GM21360 (cell line): Measurements from ENCODE around the gene RPL3.

ENCODE experiments used
- ATAC-seq: cut with Tn5 transposase; IDR thresholded peaks from one replicate; pipeline ENCODE4 v1.9.1; 2021; ENCODE audit warnings: mild to moderate bottlenecking, moderate library complexity; ENCODE audit not compliant: unreplicated experiment

RPL3 gene

DNA sequence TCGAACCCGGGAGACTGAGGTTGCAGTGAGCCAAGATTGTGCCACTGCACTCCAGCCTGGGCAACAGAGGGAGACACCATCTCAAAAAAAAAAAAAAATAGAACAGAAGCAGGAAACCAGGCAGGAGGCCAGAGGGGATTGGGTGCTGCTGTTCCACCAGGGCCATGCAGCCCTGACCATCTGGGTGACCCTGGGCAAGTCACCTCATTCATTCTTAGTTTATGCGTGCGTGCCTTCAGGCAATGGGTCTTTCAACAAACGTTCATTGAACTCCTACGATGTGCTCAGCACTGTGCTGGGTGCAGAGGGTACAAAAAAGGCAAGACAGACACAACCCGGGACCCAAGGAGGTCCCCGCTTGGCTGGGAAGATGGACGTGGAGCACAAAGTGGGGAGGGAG is 18.3 kb downstream of the RPL3 start:
- ATAC-seq: no peak

DNA sequence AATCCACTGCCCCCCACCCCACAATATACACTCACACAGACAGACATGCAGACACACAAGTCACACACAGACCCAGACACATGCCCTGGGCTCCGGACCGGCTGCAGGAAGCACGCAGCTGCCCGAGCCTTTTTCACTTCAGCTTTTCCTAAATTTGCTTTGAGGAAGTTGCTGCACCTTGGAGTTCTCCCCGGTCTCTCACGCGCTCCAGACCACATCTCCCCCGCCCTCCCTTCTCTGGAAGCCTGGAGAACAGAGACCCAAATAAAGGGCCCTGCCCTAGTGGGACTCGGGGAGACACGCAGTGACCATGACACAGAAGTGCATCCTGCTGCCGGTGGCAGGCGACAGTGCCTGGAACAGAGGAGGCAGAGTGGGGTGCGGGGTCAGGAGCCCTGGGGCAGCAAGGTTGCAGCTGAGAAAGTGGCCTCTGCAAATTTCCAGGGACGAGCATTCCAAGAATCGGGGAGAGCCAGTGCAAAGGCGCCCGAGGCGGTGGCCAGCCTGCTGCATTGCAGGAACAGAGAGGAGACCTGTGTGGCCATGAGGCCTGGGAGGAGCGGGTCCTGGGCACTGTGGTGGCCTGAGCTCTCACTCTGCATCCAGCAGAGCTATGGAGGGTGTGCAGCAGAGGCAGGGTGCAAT is 19.1 kb downstream of the RPL3 start:
- no peak for ATAC-seq

DNA sequence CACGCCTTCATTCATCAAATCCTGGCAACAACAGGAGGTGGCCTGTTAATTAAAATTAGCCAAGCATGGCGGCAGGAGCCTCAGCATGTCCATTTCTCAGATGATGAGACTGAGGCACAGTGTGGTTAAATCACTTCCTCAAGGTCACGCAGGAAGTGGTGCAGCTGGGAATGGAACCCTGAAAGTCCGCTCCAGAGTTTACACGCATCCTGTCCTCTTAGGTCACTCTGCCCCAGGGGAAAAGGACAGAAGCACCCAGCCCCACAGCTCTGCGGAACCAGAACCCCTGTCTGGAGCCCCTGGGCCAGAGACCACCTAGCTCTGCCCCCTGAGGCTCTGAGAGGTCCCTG is 19.6 kb downstream of the RPL3 start:
- ATAC-seq: no peak

DNA sequence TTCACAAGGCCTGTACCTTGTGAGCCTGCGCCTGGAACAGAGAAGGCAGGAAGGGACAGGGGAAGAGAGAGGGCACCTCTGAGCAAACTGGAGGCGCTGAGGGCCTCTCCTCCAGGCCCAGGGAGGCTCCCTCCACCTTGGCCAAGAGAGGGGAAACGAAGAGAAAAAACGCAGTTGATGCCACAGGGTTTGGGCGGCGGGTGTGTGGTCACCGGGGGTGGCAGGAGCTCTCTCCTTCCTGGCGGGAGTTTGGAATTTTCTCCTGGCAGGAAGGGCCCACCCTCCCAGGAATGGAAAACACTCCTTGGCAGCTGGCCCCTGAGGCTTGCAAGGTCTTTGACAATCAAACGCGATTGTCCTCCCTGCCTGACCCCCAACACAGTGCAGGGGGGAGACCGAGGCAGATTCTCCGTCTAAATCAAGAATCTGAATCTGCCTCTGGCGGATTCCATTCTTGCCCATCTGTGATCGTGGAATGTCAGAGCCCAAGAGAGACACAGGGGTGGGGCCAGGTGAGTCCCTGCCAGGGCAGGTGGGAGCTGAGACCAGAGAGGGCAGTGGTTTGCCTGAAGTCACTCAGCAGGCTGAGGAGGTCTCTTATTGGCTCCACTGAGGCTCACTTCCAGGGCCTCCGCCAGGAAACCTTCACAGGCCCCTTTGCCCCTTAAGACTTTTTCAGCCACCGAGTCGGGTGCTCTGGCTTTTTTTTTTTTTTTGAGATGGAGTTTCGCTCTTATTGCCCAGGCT is 21.0 kb downstream of the RPL3 start:
- ATAC-seq: no peak

DNA sequence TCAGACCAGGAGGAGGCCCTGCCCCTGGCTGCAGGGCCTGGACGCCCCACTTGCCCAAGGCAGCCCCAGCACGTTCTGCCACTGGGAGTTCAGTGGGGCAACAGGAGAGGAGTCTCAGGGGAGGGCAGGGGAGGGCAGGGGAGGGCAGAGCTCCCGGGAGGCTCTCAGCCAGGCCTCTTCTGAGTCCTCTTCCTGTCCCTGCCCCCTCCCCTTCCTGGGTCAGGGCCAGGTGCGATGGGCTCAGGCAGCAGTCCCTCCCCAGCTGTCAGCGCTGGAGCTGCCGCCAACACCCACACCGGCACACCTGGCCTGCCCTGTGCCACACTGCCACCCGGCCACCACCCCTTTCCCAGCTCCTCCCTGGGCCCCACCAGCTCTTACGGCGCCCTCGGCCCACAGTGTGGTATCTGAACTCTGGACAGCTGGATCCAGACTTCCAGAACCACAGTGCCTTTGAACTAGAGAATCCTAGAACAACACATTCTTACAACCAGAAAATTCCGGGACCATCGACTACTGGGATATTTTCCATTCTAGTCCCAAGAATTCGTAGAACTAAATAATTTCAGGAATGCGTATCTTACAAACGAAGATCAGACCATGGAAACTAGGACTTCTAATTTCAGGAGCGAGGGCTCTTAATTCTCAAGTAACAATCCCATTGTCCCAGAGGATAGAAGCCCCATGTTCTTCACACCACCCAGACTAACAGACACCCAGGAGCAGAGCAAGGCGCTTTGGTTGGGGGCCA is 21.8 kb downstream of the RPL3 start:
- ATAC-seq: no peak

DNA sequence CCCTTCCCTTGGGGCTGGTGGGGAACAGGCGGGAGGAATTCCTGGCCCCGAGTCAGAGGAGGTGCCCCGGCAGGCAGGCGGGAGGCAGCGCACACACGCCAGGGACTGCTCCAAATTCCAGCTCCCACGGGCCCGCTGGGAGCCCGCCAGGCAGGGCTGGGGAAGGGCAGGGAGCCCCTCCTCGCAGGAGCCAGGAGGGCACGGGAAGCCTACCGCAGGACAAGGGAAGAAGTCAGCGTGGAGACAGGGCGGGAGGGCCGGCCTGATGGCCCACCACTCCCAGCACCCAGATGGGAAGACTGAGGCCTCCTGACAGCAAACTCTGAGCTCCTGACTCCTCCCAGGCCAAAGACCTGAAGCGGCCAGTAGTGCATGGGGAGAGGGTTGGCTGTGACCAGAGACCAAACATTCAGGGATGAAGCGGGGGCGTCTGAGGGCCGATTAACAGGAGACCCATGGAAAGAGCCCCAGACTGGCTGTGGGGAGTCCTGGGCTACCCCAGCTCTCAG is 22.4 kb downstream of the RPL3 start:
- no peak for ATAC-seq

DNA sequence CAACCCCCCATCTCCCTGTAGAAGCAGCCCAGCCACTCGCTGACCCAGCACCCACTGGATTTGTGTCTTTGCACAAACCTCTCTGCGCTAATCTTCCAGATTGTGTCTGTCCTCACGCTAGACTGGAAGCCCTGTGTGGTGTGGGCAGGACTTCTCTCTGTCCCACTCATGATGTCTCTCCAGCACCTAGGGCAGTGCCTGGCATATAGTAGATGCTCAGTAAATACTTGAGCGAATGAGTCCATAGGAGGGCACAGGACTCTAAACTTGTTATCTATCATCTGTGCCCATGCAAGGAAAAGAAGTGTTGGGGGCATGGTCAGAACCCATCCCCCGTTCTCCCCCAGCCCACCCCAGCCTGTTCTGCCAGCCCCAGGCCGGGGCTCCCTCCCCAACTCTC is 22.9 kb downstream of the RPL3 start:
- no peak for ATAC-seq

DNA sequence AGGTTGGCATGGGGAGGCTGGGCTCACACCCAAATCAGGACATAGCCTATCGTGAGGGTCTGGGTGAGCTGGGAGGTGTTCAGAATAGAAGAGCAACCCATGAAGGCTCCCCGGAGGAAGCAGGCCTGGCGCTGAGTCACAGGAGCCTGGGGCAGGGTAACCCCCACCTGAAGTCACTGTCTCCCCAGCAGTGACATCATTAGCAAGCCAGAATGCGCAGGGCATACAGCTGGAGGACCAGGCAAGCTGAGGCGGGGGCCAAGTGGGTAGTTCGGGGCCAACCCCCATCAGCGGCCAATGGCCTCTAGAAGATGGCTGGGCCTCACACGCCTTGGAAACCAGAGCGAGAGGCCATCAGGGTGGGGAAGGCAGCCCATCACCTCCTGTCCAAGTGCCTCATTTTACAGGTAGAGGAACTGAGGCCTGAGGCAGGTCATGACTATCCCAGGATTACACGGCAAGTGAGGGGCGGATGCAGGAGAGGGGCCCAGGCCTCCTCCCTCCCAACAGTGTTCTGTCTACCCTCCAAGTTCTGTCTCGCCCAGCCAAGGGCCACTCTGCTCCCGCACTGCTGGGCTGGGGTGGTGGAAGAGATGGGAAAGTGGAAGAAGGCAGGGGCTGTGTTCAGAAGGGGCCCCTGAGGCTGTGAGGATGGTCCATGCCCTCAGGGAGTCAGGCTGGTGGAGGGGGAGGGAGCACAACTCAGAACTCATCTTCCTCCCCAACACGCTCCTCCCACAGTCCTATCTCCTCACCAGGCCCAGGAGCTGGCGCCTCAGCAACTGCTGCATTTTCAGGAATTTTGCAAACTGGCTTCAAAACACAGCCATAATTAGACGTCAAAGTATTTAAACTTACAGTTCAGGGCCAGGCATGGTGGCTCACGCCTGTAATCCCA is 24.6 kb downstream of the RPL3 start:
- ATAC-seq: no peak

DNA sequence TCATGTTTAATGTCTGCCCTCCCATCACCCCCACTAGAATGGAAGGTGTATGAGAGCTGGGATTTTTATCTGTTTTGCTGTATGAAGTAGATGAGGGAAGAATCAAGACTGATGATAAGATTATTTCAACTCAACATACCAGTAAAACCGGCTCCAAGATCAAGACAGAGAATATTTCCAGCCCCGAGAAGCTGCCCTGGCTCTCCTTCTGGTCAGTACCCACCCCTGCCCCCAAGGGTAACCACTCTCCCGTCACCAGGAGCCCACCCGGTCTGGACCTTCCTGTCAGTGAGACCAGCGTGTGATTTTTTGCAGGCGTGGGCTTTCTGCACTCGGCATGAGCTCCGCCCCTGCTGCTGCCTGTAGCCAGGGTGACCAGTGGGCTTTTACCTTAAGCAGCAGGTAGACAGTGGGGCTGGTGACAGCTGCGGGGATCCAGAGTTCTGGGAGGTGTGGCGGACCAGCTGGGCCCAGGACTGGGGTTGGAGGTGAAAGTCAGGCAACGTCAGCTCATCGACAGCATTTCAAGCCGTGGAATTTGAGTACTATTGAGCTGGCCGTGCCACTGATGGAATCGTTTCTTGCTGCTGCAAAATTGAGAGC is 25.6 kb downstream of the RPL3 start:
- no peak for ATAC-seq

DNA sequence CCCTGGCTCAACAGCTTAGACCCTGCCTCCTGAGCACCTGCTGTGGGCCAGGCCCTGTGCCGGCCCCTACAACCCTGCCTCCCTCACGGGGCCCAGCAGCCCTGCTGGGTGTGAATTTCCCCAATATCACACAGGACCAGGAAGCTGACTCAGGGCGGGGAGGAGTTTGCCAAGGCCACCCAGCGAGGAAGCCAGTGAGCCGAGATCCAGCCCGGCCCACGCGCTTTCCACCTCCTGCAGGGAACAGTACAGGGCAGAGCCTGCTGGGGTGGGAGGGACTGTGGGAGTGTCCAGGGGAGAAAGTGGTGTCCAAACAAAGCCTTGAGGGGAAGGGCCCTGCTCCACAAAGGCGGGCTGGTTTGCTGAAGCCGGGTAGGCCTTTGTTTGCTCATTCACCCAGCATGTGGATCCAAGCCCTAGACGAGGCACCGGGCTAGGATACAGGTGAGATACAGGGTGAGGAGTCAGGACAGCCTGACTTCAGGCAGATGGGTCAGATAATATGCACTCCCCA is 26.8 kb downstream of the RPL3 start:
- ATAC-seq: no peak

DNA sequence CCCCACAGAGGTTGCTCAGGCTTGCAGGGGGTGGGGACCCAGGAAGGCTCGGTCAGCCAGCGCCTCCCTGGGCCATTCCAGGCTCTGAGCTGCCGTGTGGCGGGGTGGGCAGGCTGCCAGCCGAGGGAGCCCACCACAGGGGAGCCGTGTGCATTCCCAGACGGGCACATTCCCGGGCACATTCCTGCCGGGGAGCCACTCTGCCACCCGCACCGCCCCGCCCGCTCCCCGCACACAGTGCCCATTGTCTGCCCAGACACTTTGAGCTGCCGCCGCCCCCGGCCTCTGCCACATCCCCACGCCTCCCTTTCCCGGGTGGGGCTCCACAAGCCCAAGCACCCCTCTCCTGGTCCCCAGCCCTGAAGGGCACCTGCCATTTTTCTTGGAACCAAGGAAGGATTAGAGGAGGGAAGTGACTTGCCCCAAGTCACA is 27.4 kb downstream of the RPL3 start:
- ATAC-seq: no peak

DNA sequence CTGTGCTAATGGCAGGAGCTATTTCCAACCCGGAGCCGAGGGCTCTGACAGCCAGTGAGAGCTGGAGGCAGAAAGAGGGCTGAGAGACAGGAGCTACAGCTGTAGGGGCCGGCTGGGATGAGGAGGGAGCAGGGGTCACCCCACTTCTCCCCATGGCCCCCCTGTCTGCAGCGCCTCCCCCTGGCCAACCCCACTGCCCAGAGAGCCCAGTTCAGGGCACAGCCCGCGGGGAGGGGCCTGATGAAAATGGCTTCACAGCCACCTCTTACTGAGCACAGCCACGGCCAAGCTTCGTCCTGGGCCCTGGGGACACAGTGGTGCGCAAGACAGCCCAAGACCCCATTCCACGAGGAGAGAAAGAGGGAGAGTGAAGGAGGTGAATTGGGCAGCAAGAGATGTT is 27.9 kb downstream of the RPL3 start:
- no peak for ATAC-seq

DNA sequence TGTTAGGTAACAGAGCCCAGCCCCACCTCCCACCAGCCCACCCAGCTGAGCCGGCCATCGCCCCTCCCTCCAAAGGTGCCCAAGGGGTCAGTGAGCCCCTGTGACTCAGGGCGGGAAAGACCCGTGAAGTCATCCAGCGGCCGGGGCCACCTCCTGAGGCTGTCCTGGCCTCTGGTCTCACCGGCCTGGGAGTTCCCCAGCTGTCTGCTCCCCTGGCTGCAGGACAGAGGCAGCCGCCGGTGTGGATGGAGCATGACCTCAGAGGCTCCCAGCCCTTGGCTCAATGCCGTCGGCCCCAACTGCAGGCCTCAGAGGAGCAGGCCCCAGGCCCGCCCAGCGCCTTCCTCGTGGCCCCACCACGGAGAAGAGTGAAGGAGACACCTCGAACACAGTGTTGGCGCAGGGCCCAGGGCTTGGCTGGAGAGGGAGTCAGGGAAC is 28.7 kb downstream of the RPL3 start:
- ATAC-seq: no peak

DNA sequence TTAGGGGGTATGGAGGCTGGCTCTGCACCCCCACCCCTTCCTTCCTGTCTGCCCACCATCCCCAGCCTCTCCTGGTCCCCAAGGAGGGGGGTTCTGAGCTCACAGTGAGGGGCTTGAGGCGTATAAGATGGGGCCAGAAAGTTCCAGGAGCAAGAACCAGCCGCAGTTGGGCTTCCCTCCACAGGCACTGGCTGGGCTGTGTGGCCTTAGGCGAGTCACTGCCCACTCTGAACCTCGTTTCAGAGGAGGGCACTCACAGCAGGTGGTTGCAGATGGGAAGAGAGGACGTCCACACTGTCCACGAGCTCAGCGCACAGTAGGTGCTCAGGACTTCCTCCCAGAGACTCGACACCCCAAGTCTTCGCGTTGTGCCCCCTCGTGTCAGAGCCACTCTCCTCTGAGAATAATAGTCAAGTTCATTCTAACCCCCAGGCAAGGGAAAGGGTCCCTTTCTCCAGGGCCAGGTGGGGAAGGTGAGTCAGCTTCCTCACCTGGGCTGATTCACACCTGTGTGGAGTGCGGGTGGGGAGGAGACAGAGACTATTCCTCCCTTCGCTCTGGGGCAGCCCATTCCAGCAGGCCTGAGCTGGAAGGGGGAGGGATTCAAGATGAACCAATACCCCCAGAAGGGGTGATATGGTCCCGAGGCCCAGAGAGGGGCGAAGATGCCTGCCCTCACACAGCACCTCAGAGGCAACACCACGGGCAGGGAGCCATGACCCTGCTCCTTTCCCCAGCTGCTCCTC is 29.3 kb downstream of the RPL3 start:
- ATAC-seq: no peak

DNA sequence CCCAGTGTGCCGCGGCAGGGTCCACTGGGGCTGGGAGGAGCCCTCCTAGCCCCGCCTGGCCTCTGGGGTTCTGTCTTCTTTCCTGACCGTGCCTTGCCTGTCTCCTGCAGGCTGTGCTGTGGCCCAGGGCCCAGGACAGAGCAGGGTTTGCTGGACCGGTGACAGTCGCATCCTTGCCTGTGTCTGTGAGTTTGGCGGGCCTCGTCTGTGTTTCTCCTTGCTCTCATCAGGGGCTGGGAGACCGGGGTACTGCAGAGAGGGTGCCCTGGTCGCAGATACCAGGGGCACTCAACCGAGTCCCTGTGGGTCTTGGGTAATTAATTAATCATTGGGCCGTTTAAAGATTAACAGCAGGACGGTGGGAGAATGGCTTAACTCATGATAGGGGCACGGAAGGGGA is 29.9 kb downstream of the RPL3 start:
- ATAC-seq: no peak

DNA sequence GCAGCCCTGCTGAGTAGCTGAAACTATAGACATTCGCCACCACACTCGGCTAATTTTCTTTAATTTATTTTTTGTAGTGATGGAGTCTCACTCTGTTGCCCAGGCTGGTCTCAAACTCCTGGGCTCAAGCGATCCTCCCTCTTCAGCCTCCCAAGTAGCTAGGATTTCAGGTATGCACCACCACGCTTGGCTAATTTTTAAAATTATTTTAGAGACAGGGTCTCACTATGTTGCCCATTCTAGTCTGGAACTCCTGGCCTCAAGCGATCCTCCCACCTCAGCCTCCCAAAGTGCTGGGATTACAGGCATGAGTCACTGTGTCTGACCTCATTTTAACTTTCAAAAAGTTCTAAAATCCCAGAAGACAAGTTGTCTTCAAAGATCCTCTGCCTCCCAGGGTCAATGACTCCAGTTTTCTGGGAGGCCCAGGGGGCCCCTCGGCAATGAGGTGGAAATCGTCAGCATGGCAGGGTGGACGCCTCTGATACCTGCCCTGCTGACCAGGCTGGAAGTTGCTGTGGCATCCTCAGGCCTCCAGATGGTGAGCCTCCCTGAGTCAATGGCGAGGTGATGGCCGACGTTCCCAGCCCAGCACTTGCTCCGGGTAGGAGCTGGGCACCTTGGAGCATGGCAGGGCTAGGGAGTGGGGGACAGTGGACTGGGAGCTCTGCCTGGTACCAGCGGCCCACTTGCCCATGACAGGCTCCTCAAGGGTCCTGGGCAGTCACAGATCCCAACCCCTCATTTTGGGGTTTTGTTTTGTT is 31.1 kb downstream of the RPL3 start:
- no peak for ATAC-seq

DNA sequence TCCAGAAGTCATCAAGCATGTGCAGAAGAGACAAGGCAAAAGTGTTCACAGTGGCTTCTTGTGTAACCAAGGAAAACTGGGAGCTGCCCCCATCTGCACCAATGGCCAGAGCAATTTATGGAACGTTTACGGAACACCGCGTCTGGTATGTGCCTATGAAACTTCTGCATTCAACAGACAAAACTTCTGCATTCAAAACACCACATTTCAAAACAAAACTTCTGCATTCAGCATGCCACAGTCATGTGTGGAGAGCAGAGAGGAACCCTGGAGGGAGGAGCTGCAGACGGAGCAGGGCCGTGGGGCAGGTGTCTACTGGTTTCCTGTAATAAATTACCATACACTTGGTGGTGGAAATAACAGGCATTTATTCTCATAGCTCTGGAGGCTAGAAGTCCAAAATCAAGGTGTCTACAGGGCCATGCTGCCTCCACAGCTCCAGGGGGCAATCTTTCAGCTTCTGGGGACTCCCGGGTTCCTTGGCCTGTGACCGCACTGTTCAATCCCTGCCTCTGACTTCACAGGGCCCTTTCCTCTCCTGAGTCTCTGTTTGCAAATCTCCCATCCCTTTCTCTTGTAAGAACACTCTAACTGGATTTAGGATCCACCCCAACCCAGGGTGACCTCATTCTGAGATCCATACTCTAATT is 32.2 kb downstream of the RPL3 start:
- ATAC-seq: no peak

DNA sequence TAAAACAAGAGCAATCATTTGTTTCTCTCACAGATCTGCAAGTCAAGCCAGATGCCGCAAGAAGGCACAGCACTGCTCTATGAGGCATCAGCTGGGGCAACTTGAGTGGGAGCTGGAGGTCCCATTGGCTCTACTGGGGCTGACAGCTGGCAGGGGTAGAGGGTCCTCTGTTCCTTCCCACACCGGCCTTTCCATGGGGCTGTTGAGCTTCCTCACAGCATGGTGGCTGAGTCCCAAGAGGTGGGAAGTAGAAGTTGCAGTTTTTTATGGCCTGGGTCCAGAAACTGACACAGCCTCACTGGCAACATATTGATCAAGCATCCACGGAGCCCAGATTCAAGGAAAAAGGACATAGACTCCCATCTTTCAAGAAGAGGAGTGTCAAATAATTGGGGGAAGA is 34.4 kb downstream of the RPL3 start:
- ATAC-seq: no peak
